GM19438 (cell line): ENCODE measurements around the gene RAB11FIP4.
"Not testable (repeated sequence)": the region's sequence is repeated elsewhere in the genome, so short reads cannot be mapped to it uniquely, and the experiment has no call there.

Experiments used
- ATAC-seq: cut with Tn5 transposase; IDR thresholded peaks from one replicate; pipeline ENCODE4 v1.9.1; 2021; ENCODE audit warnings: low read depth; ENCODE audit not compliant: unreplicated experiment

Gene RAB11FIP4

DNA sequence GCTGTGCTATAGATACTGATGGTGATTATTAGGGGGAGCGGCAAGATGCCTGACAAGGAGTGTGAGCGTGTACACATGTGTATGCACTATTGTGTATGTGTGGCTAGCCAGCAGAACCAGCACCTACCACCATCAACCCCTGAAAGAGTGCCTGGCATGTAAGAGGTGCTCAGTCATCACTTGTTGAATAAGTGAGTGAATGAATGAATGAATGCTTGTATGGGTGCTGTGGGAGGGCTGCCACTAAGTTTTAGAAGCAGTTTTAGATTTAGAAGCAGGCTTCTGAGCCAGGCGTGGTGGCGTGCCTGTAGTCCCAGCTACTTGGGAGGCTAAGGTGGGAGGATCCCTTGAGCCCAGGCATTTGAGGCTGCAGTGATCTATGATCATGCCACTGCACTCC is 37.0 kb downstream of the RAB11FIP4 start:
- ATAC-seq = no peak

DNA sequence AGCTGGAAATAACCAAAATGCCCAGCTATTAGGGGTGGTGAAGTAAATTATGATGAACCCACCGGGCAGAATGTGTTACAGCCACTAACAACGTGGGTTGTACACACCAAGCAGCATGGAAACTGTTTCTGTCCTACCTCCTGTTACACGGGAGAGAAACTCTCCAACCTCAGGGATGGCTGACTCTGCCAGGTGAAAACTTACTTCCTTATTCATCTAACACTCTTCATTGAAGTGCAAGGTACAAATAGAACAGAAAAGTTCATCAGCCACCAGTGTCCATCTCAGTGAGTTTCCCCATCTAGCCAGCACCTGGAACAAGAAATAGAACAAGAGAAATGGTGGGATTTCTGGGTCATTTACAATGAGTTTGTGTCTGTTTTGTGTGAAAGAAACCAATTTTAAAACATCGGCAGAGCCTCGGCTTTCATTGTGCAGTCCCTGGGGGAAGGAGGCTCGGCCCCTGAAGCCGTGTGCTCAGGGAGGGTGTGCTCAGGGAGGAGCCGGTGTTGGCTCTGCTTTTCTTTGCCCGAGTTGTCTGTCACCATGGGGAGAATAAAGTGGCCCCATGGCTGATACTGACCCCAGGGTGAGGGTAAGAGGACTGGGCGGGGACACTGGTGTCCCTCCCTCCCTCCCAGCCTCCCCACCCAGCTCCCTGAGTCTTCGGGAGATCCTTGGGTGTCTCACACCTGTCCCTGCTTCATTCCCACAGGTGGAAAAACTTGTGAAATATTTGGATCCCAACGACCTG is 39.8 kb downstream of the RAB11FIP4 start:
- no peak for ATAC-seq

DNA sequence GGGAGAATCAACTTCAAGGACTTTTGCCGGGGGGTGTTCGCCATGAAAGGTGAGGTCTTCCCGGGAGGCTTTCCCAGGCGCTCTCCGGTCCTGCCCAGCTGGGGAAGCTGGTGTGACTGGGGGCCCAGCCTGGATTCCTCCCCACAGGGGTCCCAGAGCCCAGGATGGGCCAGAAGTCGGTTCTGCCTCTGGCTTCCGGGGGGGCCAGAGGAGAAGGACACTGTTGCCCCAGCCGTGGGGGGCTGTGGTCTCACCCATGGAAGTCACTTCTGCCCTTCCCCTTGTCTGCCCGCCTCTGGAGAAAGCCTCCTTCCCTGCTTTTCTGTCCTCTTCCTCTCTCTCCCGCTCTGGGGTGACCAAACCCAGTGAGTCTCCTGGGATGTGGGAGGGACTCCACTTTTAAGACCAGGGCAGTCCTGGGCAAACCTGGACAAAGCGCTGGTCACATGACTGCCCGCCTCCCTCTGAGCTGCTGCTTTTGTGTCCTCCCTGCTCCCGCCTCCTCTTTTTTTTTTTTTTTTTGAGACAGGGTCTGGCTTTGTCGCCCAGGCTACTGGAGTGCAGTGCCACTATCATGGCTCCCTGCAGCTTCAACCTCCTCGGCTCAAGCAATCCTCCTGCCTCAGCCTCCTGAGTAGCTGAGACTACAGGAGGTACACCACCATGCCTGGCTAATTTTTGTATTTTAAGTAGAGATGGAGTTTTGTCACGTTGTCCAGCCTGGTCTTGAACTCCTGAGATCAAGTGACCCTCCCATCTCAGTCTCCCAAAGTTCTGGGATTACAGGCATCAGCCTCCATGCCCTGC is 40.6 kb downstream of the RAB11FIP4 start:
- ATAC-seq = no peak

DNA sequence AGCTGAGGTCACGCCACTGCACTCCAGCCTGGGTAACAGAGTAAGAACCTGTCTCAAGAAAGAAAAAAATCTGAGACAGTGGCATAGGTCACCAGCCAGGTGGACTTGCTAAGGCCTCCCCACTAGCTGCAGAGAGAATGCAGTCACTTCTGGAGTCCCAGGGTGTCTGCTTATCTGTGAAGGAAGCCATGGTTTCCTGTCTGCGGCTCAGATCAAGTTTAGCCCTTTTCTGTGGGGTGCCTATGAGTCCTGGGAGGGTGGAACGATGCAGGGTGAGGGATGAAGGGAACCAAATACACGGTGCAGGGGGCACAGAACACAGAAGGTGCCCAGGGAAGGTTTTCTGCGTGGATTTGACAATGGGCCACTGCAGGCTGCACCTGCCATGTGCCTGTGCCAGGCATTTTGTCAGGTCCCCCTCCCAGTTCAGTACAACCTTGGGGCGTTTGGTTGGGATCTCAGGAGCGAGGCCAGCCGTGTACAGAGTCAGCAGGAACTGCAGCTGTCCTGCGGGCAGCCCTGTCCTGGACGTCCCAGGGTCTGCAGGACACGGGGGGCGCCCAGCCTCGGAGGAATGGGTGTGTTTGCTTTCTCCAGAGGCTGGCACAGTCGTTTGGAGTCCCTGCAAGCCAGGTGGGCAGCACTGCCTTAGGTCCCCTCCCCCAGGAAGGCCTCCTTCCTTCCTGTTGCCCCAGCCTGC is 41.8 kb downstream of the RAB11FIP4 start:
- no peak for ATAC-seq

DNA sequence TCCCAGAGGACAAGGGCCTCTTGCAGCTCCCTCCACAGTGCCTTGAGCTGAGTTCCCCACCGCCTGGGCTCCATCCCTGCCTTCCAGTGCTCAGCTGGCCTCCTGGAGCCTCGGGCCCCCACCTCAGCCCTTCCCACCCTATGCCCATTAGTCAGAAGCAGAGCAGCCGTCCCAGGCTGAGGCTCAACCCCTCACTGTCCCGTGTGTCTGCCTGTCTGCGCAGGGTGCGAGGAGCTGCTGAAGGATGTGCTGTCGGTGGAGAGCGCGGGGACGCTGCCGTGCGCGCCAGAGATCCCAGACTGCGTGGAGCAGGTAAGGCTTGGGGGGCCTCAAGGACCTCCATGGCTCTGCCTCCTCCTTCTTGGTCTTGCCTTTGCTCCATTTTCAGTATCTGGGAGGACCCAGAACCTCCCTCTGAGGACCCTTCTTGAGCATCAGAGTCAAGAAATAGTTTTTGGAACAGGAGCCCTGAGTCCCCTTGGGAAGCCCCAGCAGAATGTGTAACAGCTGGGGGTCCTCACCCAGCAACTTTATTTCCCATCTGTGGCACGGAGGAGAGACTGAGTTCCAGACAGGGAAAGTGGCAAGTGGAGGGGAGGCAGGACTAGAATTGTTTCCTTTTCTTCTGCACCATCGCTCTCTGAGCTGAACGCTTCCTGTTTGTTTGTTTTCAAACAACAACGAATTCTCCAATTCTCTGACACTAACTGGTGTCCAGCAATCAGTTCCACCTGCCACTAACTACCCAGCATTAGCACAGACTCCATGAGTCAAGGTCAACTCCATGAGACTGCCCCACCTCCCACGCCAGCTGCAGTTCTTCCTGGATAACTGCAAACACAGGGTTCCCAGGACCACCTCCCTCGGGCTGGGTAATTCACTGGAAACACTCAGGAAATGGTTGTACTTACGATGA is 42.6 kb downstream of the RAB11FIP4 start:
- no peak for ATAC-seq

DNA sequence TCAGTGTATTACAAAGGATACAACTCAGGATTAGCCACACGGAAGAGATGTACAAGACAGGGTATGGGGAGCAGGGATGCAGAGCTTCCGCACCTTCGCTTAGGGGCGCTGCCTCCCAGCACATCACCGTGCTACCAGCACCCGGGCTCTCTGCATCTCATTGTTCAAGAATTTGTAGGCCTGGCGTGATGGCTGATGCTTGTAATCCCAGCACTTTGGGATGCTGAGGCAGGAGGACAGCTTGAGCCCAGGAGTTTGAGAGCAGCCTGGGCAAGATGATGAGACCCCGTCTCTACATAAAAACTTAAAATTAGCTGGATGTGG is 43.2 kb downstream of the RAB11FIP4 start:
- no peak for ATAC-seq

DNA sequence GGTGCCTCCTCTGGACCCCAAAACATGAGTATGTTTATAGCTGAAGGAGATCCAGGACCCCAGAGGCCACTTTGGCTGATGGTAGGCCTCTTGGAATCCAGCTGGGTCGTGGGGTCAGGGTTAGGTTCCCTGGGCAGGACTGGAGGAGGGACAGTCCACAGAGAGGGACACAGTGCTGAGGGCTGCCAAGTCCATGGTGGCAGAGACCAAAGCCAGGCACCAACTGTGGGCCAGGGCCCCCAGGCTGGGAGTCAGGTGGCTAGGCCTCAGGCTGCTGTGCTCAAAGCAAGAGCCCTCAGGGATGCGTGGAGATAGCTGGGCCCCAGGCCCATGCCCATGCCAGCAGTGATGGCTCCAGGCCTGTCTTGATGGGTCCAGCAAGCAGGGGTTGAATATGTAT is 44.1 kb downstream of the RAB11FIP4 start:
- no peak for ATAC-seq

DNA sequence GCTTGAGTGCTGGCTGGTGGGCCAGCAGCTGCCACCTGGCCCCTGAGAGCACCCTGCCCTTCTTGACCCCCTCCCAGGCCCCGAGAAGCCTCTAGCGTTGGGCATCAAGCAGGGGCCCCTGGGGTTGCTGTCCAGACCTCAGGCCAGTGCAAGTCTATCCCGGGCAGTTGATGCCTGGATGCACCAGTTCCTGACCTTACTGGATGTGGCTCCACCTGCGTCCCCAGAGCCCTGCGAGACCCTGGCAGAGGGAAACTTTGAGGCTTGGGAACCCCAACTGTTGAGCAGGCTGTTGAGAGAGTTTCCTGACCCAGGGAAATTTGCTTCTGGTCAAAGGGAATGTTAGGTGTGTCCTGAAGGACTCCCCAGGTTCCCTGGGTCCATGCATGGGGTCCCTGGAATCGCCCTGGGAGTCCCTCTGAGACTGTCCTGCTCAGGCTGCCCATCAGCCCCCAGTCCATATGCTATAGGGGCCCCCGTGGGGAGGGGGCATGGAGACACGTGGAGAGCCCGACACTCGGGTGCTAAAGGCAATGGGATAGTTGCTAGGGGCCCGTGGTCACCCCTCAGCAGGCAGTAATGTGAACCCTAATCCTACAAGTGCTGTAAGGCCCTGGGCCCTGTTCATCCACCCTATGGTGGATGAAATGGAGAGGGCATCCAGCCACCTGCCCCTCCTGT is 46.4 kb downstream of the RAB11FIP4 start:
- ATAC-seq = no peak

DNA sequence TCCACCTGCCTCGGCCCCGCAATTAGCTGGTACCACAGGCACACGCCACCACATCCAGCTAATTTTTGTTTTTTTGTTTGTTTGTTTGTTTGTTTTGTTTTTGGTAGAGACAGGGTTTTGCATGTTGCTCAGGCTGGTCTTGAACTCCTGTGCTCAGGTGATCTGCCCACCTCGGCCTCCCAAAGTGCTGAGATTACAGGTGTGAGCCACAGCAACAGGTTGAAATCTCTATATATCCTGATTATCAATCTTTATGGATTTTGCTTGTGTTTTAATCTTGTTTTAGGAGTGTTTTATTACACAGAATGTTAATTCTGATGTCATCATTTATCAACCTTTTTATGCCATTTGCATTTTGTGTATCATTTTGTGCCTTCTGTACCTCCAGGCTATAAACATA is 48.2 kb downstream of the RAB11FIP4 start:
- no peak for ATAC-seq

DNA sequence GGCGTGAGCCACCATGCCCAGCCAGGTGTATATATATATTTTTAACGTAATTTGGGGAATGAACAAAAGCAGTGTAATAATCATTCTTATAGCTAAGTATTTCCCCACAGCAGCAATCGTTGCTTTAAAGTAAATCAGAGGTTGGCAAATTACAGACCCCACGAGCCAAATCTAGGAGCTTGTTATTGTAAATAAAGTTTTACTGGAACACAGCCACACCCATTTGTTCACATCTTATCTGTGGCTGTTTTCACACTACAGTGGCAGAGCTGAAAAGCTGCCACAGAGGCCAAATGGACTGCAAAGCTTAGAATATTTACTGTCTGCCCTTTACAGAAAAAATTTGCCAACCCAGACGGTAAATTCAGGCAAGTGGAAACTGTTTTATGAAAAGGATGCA is 50.8 kb downstream of the RAB11FIP4 start:
- no peak for ATAC-seq

DNA sequence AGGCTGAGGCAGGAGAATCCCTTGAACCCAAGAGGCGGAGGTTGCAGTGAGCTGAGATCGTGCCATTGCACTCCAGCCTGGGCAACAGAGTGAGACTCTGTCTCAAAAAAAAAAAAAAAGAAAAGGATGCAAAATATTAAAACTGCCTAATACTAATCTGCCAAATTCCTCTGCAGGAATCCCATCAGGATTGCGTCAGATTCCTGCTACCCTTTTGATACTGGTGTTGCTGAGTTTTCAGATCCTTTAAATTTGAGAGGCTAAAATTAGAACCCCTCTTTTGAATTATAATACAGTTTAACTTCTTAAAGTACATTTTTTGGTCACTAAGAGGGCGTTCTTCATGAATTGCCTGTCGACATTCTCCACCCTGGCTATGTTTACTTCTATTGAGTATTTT is 51.4 kb downstream of the RAB11FIP4 start:
- not testable (repeated sequence) for ATAC-seq

DNA sequence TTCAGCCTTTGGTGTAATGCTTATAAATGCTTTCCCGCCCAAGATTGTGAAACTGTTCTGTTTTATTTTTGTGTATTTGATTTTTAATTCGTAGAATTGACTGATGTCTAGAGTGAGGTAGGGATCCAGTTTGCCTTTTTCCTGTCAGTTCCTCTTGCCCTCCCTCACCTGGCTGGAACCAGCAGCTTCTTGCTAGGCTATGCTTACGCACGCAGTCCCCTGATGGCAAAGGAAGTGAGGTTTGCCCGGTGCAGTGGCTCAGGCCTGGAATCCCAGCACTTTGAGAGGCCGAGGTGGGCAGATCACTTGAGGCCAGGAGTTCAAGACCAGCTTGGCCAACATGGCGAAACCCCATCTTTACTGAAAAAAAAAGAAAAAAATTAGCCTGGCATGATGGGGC is 51.9 kb downstream of the RAB11FIP4 start:
- ATAC-seq = no peak

DNA sequence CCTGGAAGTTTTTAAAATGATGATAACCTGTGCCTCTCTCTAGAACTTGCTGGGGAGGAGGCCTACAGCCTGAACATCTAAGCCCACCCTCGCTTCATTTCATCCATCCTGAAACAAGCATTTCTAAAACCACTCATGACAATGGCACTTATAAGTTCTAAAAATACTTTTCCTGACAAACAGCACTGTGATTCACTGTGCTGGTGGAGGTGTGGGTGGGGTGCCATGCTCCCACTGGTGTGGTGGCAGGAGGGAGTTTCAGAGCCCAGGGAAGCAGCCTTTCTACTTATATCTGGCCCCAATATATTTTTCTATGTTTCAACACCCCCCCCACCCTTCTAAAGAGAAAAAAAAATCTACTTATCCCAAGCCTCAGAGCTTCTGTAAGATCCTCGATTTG is 52.6 kb downstream of the RAB11FIP4 start:
- ATAC-seq = no peak

DNA sequence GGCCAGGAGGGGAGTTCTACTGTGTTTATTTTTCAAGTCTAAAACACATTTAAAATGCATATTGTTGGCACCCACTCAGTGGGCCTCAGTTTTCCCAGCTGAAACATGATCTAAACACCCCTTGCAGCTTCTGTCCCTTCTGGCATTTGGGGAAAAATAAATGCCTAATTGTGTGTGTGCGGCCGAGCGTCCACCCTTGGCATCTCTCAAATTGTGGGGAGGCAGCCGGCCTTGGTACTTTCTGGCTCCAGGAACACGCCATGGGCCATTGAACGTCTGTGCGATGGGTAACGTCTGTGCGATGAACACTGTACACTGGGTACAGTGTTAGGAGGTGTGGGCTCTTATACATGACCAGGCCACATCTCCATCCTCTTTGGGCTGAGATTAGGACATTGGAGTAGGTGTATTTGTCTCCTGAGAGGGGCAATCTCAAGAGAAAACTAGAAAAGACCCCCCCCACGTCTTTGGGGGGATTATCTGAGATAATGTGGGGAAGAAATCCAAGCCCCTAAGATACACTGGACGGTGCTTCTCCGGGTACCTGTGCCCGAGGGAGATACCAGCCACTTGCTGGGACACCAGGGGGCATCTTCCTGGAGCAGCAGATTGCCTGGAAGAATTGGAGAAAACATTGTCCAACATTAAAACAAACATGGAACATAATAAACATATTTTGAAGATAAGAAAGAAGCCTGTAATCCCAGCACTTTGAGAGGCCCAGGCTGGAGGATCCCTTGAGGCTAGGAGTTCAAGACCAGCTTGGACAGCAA is 54.9 kb downstream of the RAB11FIP4 start:
- no peak for ATAC-seq

DNA sequence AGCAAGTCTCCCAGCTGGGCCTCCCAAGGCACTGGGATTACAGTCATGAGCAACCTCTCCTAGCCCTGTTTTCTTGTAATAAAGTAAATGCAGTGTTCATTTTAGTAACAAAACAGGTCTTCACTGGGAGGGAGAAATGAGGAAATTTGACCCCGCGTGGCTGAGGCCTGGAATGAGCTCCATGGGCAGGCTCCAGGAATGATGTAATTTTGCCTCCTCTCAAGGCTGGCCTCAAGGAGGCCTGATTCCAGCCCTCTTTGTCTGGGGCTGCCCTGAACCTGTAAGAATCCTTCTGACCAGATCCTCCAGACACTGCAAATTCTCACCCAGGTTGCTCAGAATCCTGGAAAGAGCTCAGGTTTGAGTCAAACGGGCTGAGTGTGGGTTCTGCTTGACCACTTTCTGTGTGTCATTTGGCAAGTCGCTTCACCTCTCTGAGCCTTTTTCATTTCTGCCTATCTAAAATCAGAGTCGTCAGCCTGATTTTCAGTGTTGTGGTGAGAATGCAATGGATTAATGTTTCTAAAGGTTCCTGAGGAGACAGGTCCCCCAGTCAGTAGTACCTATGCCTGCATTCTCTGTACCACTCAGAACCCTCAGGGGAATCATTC is 57.1 kb downstream of the RAB11FIP4 start:
- no peak for ATAC-seq

DNA sequence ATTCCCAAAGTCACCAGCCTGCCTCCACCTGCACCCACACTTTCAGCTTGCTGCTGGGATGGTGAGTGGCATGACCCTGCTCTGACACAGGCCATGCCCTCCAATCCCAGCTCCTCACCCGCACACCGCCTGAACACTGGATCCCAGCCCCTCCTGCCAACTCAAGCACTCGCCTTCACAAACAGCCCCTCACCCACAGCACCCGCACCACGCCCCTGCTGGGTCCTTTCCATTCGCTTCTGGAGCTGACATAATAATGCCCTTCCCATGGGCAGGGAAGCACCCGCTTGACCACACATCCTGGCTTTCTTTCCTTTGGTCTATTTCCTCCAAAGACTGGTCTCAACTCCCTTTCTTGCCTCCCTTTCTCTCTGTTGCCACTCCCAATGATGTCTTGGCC is 57.6 kb downstream of the RAB11FIP4 start:
- no peak for ATAC-seq

DNA sequence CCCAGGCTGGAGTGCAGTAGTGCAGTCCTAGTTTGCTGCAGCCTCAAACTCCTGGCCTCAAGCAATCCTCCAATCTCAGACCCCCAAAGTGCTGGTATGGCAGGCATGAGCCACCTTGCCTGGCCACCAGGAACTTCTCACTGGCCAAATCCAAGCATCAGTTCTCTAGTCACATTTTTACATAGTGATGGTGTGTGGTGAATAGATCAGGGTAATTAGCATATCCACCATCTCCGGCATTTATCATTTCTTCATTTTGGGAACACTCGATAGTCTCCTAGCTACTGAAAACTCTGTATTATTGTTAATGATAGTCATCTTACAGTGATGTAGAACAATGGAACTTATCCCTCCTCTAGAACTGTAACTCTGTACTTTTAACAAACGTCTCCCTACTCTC is 58.3 kb downstream of the RAB11FIP4 start:
- ATAC-seq = no peak

DNA sequence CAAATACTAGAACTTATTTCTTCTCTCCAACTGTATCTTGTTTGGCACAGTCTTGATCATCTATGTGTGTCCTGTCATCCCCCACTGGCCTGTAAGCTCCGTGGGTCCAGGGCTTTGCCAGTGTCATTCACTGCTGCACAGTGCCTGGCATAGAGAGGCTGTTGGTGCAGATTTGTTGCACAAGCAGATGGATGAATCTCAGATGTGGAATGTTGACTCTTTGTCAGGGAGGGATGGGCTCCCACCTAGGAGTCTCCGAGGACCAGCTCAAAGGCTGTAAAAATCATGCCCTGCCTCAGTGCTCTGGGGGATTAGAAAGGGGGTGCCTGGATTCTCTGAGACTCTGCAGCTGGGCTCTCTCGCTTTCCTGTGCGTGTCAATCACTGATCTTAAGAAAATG is 60.6 kb downstream of the RAB11FIP4 start:
- no peak for ATAC-seq

DNA sequence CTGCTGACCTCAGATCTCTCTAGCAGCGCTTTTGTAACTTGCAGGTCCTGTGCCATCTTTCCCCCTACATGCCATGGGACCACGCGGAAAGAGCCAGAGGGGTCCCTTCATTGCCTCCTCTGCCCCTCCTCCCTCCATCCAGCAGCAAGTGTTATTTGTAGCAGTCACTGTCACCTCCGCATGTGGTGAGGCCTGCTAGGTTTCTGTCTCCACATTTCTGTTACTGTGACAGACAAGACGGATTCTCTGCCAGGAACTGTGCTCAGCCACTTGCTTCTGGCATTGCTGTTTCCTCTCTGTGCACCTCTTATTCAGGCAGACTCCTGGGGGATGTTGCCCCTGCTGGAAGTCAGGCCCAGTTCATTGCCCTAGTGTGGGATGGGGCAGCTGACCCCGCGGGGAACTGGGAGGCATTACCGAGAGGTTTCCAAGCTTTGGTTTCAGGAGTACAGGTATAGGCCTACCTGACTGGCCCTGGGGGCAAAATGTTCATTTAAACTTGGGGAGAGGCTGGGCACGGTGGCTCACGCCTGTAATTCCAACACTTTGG is 61.2 kb downstream of the RAB11FIP4 start:
- ATAC-seq = no peak
